Activated CD4-positive, alpha-beta T cell treated with anti-CD3 and anti-CD28 coated beads for 48 hours (primary cell): ENCODE results near the gene AMZ1.
"Not testable (repeated sequence)": the region's sequence is repeated elsewhere in the genome, so short reads cannot be mapped to it uniquely, and the experiment has no call there.

Experiments
- DNase-seq: peaks from one replicate; pipeline ENCODE4 v3.0.0-alpha.2; 2020

Gene AMZ1

GRCh38 chr7:2714636-2715035 lies 26.6 kb downstream of the AMZ1 start:
- no peak for DNase-seq

GRCh38 chr7:2715341-2716231 lies 27.6 kb downstream of the AMZ1 start:
- DNase-seq = peak; percentile 69

GRCh38 chr7:2716488-2716887 lies 28.5 kb downstream of the AMZ1 start:
- no peak for DNase-seq

GRCh38 chr7:2716906-2717292 lies 28.9 kb downstream of the AMZ1 start:
- no peak for DNase-seq

- DNase-seq = peak; percentile 48
Measured at GRCh38 chr7:2717293-2718261, 29.6 kb downstream of the AMZ1 start.

GRCh38 chr7:2718296-2718965 lies 30.4 kb downstream of the AMZ1 start:
- DNase-seq = no peak

GRCh38 chr7:2719007-2719406 lies 31.0 kb downstream of the AMZ1 start:
- DNase-seq = peak; percentile 83

GRCh38 chr7:2720024-2720423 lies 32.0 kb downstream of the AMZ1 start:
- DNase-seq = peak; percentile 52

- no peak for DNase-seq
Measured at GRCh38 chr7:2721842-2722241, 33.8 kb downstream of the AMZ1 start.

GRCh38 chr7:2722591-2722990 lies 34.6 kb downstream of the AMZ1 start:
- DNase-seq = no peak

GRCh38 chr7:2723138-2723850 lies 35.3 kb downstream of the AMZ1 start:
- no peak for DNase-seq

- DNase-seq = not testable (repeated sequence)
Measured at GRCh38 chr7:2724036-2724435, 36.0 kb downstream of the AMZ1 start.

GRCh38 chr7:2724453-2725177 lies 36.6 kb downstream of the AMZ1 start:
- DNase-seq = peak; percentile 1

GRCh38 chr7:2725178-2726105 lies 37.4 kb downstream of the AMZ1 start:
- DNase-seq = peak; percentile 0

GRCh38 chr7:2726316-2727018 lies 38.5 kb downstream of the AMZ1 start:
- peak; percentile 1 for DNase-seq

GRCh38 chr7:2727206-2727605 lies 39.2 kb downstream of the AMZ1 start:
- DNase-seq = not testable (repeated sequence)

GRCh38 chr7:2728316-2729030 lies 40.5 kb downstream of the AMZ1 start:
- no peak for DNase-seq

- no peak for DNase-seq
Measured at GRCh38 chr7:2729031-2729892, 41.3 kb downstream of the AMZ1 start.
